ENCODE results near the gene TMEM132E. TPM values are rescaled to one million over a fixed set of nuclear protein-coding genes. Genes with fewer than 3 reads are reported as not detected.

TMEM132E gene
- total and polyA plus RNA-seq, 7 donors, result 0.10 TPM; not detected in 6

- DNase-seq, result no peak
- H3K36me3 ChIP-seq, result no peaks in the 10 kb centered on the region
- H3K4me1 ChIP-seq, result peaks cover 0 to 12% (median 9%) of the 10 kb centered on the region in 4 donors
- H3K27me3 ChIP-seq, result peaks cover 8 to 81% (median 37%) of the 10 kb centered on the region in 3 donors
- no peaks in the 10 kb centered on the region for H3K9me3 ChIP-seq
- 90 to 91% methylated on average over 3 of the region's 3 CpGs for WGBS, 2 donors
- H3K4me3 ChIP-seq, result no peak overlapping the region
- H3K27ac ChIP-seq, result no peak overlapping the region
- intact Hi-C loops (cut with DNase I), result no loop called here
- no peak for TF ChIP-seq EP300 (IDR thresholded peaks at IDR 0.05)
- no peak for TF ChIP-seq CTCF (IDR thresholded peaks at IDR 0.05)
- TF ChIP-seq POLR2A (IDR thresholded peaks at IDR 0.05), result no peak
- TF ChIP-seq POLR2AphosphoS5 (IDR thresholded peaks at IDR 0.05), result no peak
These were observed 54.4 kb downstream of the TMEM132E start for GRCh38 chr17:34633760-34634159.

GRCh38 chr17:34634551-34635160 lies 55.3 kb downstream of the TMEM132E start:
- Histone ChIP-seq H3K27me3 (peaks cover 12 to 80% (median 33%) of the 10 kb centered on the region in 3 donors), H3K9me3 (no peaks in the 10 kb centered on the region), H3K4me1 (peaks cover 0 to 12% (median 9%) of the 10 kb centered on the region in 4 donors), H3K36me3 (no peaks in the 10 kb centered on the region), H3K4me3 (no peak overlapping the region), H3K27ac (no peak overlapping the region)
- TF ChIP-seq POLR2A (IDR thresholded peaks at IDR 0.05), result no peak
- TF ChIP-seq POLR2AphosphoS5 (IDR thresholded peaks at IDR 0.05), result no peak
- intact Hi-C loops (cut with DNase I), result no loop called here
- WGBS, 2 donors, result 59 to 81% methylated on average over 15 of the region's 15 CpGs
- DNase-seq, result no peak

- DNase-seq, result no peak
- no peak for TF ChIP-seq EP300 (IDR thresholded peaks at IDR 0.05)
- no peak for TF ChIP-seq POLR2AphosphoS5 (IDR thresholded peaks at IDR 0.05)
- TF ChIP-seq POLR2A (IDR thresholded peaks at IDR 0.05), result no peak
- TF ChIP-seq CTCF (IDR thresholded peaks at IDR 0.05), result no peak
- no peaks in the 10 kb centered on the region for H3K36me3 ChIP-seq
- 89 to 92% methylated on average over 8 of the region's 8 CpGs for WGBS, 2 donors
- H3K4me3 ChIP-seq, result no peak overlapping the region
- H3K4me1 ChIP-seq, result peaks cover 0 to 12% (median 9%) of the 10 kb centered on the region in 4 donors
- intact Hi-C loops (cut with DNase I), result no loop called here
- peaks cover 12 to 80% (median 25%) of the 10 kb centered on the region in 3 donors for H3K27me3 ChIP-seq
- no peaks in the 10 kb centered on the region for H3K9me3 ChIP-seq
- no peak overlapping the region for H3K27ac ChIP-seq
These were observed 56.5 kb downstream of the TMEM132E start for GRCh38 chr17:34635876-34636275.

GRCh38 chr17:34637041-34637547 lies 57.7 kb downstream of the TMEM132E start:
- no peaks in the 10 kb centered on the region for H3K36me3 ChIP-seq
- no peak overlapping the region for H3K4me3 ChIP-seq
- H3K27me3 ChIP-seq, result peaks cover 12 to 71% (median 17%) of the 10 kb centered on the region in 3 donors
- H3K9me3 ChIP-seq, result no peaks in the 10 kb centered on the region
- TF ChIP-seq EP300 (IDR thresholded peaks at IDR 0.05), result no peak
- TF ChIP-seq POLR2AphosphoS5 (IDR thresholded peaks at IDR 0.05), result no peak
- TF ChIP-seq CTCF (IDR thresholded peaks at IDR 0.05), result no peak
- no peak for TF ChIP-seq POLR2A (IDR thresholded peaks at IDR 0.05)
- peaks cover 0 to 12% (median 9%) of the 10 kb centered on the region in 4 donors for H3K4me1 ChIP-seq
- no peak overlapping the region for H3K27ac ChIP-seq
- 41 to 67% methylated on average over 20 of the region's 20 CpGs for WGBS, 2 donors
- no peak for DNase-seq
- intact Hi-C loops (cut with DNase I), result no loop called here
